Activated naive CD8-positive, alpha-beta T cell treated with anti-CD3 and anti-CD28 coated beads, Interleukin-2, amount 50 U/mL, for 24 hours (primary cell): Measurements from ENCODE around the gene COL23A1.
A peak's percentile ranks its signal among the peaks of the same experiment; 100 is the strongest.

ENCODE experiments used
- ATAC-seq: fragments of 150-1000 bp; cut with Tn5 transposase; one replicate; pipeline ENCODE4 v1.10.0; 2021
- DNase-seq: peaks from one replicate; pipeline ENCODE4 v3.0.0; 2021
- H3K27ac Mint-ChIP-seq: one replicate; pipeline ENCODE4 v1.8.0; 2021; ENCODE audit warnings: mild to moderate bottlenecking, mixed read lengths
- H3K27me3 Mint-ChIP-seq: one replicate; pipeline ENCODE4 v1.8.0; 2021; ENCODE audit warnings: mixed read lengths
- H3K36me3 Mint-ChIP-seq: one replicate; pipeline ENCODE4 v1.8.0; 2021; ENCODE audit warnings: low read depth, mixed read lengths
- H3K4me1 Mint-ChIP-seq: one replicate; pipeline ENCODE4 v1.8.0; 2021; ENCODE audit warnings: mixed read lengths
- H3K4me3 Mint-ChIP-seq: one replicate; pipeline ENCODE4 v1.8.0; 2021; ENCODE audit warnings: mild to moderate bottlenecking, moderate library complexity, mixed read lengths
- H3K9me3 Mint-ChIP-seq: one replicate; pipeline ENCODE4 v1.8.0; 2021; ENCODE audit warnings: mixed read lengths

COL23A1 gene

DNA sequence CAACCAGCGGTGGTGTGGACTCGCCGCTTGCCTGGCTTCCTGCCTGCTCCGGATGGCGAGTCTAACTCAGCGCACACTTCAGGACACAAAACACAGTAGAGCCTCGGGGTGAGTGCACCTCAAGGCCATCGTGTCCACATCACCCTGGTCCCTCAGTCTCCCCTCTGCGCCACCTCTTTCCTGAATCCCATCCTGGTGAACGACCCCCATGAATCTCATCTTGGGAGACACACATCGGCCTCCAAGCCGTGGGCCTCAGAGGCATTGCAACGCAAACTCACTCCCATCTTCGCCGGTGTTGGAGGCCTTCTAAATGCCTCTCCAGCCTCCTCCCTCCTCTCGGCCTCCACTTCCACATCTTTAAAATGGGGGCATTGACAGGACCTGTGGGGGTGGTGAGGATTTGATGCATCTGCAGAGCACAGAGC is 124.3 kb downstream of the COL23A1 start:
- Mint-ChIP-seq H3K4me3 (no peak overlapping the region), H3K4me1 (no peaks in the 10 kb centered on the region), H3K9me3 (no peaks in the 10 kb centered on the region), H3K27ac (no peak overlapping the region), H3K36me3 (no peaks in the 10 kb centered on the region), H3K27me3 (peaks cover 3% of the 10 kb centered on the region)
- ATAC-seq (no peak), DNase-seq (no peak)

DNA sequence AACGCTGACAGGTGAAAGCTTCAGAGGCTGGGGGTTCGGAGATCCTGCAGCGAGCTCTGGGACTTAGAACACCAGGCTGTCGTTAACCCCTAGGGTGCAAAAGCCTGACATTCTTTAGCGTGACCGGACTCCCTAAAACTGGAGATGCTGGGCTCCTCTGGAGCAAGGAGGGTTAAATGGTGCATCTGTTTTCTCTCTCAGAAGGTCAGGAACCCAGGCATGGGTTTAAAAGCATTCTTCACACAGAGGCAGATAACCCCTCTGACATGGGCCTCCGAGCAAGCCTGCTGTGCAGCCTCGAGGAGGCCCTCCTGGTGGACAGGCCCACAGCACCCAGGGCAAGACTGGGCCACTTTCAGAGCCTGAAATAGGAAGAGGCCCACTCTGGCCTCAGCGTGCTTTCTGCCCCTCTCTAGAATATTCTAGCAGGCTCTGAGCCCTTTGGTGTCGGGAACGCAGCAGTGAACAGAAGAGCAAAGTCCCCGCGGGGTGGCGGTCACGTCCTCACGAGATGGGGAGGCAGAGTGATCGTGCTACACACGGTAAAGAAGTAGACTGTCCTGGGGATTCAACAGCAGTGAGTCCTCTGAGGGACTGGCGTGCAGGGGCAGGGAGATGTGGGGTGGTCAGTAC is 124.8 kb downstream of the COL23A1 start:
- Mint-ChIP-seq H3K27me3 (peaks cover 3% of the 10 kb centered on the region), H3K4me1 (no peaks in the 10 kb centered on the region), H3K4me3 (no peak overlapping the region), H3K27ac (no peak overlapping the region), H3K36me3 (no peaks in the 10 kb centered on the region), H3K9me3 (no peaks in the 10 kb centered on the region)
- ATAC-seq (no peak), DNase-seq (no peak)

- H3K4me3 Mint-ChIP-seq = no peak overlapping the region
- no peaks in the 10 kb centered on the region for H3K9me3 Mint-ChIP-seq
- peaks cover 3% of the 10 kb centered on the region for H3K27me3 Mint-ChIP-seq
- H3K36me3 Mint-ChIP-seq = no peaks in the 10 kb centered on the region
- H3K4me1 Mint-ChIP-seq = no peaks in the 10 kb centered on the region
- no peak overlapping the region for H3K27ac Mint-ChIP-seq
- ATAC-seq (no peak), DNase-seq (no peak)
Measured at GRCh38 chr5:178464431-178465048, 125.7 kb downstream of the COL23A1 start.

GRCh38 chr5:178463321-178464155 is 126.7 kb downstream of the COL23A1 start:
- H3K4me1 Mint-ChIP-seq = no peaks in the 10 kb centered on the region
- peaks cover 3% of the 10 kb centered on the region for H3K27me3 Mint-ChIP-seq
- H3K36me3 Mint-ChIP-seq = no peaks in the 10 kb centered on the region
- no peak for DNase-seq
- H3K27ac Mint-ChIP-seq = no peak overlapping the region
- no peak overlapping the region for H3K4me3 Mint-ChIP-seq
- no peak for ATAC-seq
- H3K9me3 Mint-ChIP-seq = no peaks in the 10 kb centered on the region

- ATAC-seq = no peak
- H3K36me3 Mint-ChIP-seq = no peaks in the 10 kb centered on the region
- H3K4me1 Mint-ChIP-seq = no peaks in the 10 kb centered on the region
- no peak overlapping the region for H3K27ac Mint-ChIP-seq
- H3K9me3 Mint-ChIP-seq = no peaks in the 10 kb centered on the region
- H3K27me3 Mint-ChIP-seq = peaks cover 3% of the 10 kb centered on the region
- H3K4me3 Mint-ChIP-seq = no peak overlapping the region
- no peak for DNase-seq
Measured at GRCh38 chr5:178462816-178463215, 127.4 kb downstream of the COL23A1 start.

- no peaks in the 10 kb centered on the region for H3K9me3 Mint-ChIP-seq
- no peaks in the 10 kb centered on the region for H3K36me3 Mint-ChIP-seq
- H3K27me3 Mint-ChIP-seq = peaks cover 3% of the 10 kb centered on the region
- H3K4me1 Mint-ChIP-seq = no peaks in the 10 kb centered on the region
- no peak for ATAC-seq
- no peak for DNase-seq
- no peak overlapping the region for H3K4me3 Mint-ChIP-seq
- no peak overlapping the region for H3K27ac Mint-ChIP-seq
Measured at GRCh38 chr5:178462076-178462475, 128.1 kb downstream of the COL23A1 start.

DNA sequence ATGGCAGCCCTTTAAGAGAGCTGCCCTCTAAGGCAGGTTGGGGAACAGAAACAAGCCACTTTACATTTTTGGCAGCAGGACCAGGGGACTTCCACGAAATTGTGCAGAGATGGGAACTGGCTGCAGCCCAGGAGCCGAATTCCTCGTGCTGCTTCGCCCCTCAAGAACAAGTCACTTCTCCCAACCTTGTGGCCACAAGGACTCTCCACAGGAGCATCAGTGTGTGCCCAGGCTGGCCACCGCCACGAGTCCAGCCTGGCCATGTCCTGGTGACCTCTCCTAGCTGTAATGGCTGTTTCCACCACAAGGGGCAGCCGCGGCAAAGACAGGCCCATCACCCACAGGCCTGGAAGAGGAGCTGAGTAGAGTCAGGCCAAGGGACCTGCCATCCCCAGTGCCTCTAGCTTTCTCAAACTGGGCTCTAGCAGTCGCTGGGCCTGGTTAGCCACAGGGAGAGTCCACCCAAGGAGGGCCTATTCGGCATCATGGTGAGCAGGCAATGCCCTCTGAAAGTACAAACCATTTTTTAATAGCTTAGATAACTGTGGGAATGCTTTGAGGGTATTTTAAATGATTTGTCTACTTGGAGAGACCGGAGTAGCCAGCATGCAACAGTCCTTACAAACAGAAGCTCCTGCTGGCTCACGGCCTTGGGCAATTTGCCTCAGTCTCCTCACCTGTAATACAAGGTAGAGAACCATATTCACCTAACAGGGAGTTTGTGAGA is 129.0 kb downstream of the COL23A1 start:
- Mint-ChIP-seq H3K36me3 (no peaks in the 10 kb centered on the region), H3K27ac (no peak overlapping the region), H3K9me3 (no peaks in the 10 kb centered on the region), H3K27me3 (peaks cover 3% of the 10 kb centered on the region), H3K4me3 (no peak overlapping the region), H3K4me1 (no peaks in the 10 kb centered on the region)
- DNase-seq = peak; percentile 66
- peak; percentile 71 for ATAC-seq

- H3K4me3 Mint-ChIP-seq = no peak overlapping the region
- no peak for ATAC-seq
- H3K27ac Mint-ChIP-seq = no peak overlapping the region
- no peaks in the 10 kb centered on the region for H3K4me1 Mint-ChIP-seq
- no peak for DNase-seq
- peaks cover 3% of the 10 kb centered on the region for H3K27me3 Mint-ChIP-seq
- no peaks in the 10 kb centered on the region for H3K36me3 Mint-ChIP-seq
- no peaks in the 10 kb centered on the region for H3K9me3 Mint-ChIP-seq
Measured at GRCh38 chr5:178460598-178460997, 129.6 kb downstream of the COL23A1 start.

DNA sequence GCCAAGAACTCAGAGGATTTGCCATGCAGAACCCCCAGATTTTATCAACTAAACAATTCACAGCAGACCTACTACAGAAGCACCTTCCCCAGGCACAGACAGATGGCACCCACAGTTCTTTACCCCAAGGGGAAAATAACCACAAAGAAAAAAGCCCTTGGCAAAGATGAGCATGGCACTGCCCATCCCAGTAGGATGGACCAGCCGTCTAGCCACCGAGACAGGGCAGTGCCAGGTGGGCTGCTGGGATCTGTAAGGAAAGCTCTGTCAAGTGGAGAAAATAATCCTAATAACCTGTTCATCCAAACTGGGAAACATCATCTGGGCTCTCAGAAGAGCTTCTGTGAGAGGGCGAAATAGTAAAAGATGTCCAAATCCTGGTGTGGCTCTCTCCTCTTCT is 130.0 kb downstream of the COL23A1 start:
- H3K4me1 Mint-ChIP-seq = no peaks in the 10 kb centered on the region
- no peaks in the 10 kb centered on the region for H3K36me3 Mint-ChIP-seq
- peaks cover 3% of the 10 kb centered on the region for H3K27me3 Mint-ChIP-seq
- H3K9me3 Mint-ChIP-seq = no peaks in the 10 kb centered on the region
- no peak for DNase-seq
- H3K27ac Mint-ChIP-seq = no peak overlapping the region
- H3K4me3 Mint-ChIP-seq = no peak overlapping the region
- no peak for ATAC-seq

GRCh38 chr5:178458140-178458539 is 132.1 kb downstream of the COL23A1 start:
- Mint-ChIP-seq H3K9me3 (no peaks in the 10 kb centered on the region), H3K4me3 (no peak overlapping the region), H3K27ac (no peak overlapping the region), H3K4me1 (no peaks in the 10 kb centered on the region), H3K27me3 (peaks cover 3% of the 10 kb centered on the region), H3K36me3 (no peaks in the 10 kb centered on the region)
- ATAC-seq (no peak), DNase-seq (no peak)

DNA sequence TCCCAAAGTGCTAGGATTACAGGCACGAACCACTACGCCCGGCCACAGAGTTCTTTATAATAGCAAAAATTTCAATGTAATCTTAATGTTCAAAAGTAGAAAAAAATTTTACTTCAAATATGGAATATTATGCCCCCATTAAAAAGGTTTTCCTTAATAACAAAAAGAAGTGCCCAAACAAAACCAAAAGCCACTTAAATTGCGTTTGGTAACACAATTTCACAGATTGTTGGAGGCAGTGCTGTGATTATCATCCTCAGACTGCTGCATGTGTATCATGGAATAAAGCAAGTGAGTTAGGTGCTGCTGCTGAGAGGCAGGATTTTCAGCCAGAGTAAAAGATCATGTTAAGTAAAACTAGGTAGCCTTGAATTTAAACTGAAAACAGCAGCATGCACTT is 132.7 kb downstream of the COL23A1 start:
- H3K36me3 Mint-ChIP-seq = no peaks in the 10 kb centered on the region
- H3K27me3 Mint-ChIP-seq = peaks cover 3% of the 10 kb centered on the region
- H3K4me1 Mint-ChIP-seq = no peaks in the 10 kb centered on the region
- ATAC-seq (no peak), DNase-seq (no peak)
- H3K9me3 Mint-ChIP-seq = no peaks in the 10 kb centered on the region
- H3K4me3 Mint-ChIP-seq = no peak overlapping the region
- no peak overlapping the region for H3K27ac Mint-ChIP-seq

GRCh38 chr5:178455480-178455835 is 134.7 kb downstream of the COL23A1 start:
- Mint-ChIP-seq H3K9me3 (no peaks in the 10 kb centered on the region), H3K4me1 (no peaks in the 10 kb centered on the region), H3K4me3 (no peak overlapping the region), H3K36me3 (no peaks in the 10 kb centered on the region), H3K27ac (no peak overlapping the region), H3K27me3 (no peaks in the 10 kb centered on the region)
- ATAC-seq (no peak), DNase-seq (no peak)

GRCh38 chr5:178454821-178455479 is 135.2 kb downstream of the COL23A1 start:
- H3K36me3 Mint-ChIP-seq = no peaks in the 10 kb centered on the region

DNA sequence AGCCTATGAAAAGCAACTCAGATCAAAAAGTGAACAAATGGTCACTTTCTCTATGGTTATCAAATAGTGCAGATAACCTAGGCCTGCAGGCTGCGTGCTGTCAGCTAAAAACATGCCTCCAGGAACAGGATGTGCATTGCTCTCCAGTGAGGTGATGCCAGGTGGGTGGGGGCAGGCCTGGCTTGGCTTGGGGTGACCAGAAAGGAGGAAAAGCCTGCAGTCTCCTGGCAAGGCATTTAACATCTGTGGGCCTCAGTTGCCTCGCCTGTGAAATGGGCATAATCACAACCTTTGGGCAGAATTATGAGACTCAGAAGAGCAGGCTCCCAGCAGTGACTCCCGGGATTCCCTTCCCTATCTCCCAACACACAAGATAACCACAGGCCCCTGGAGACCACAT is 135.9 kb downstream of the COL23A1 start:
- H3K4me3 Mint-ChIP-seq = no peak overlapping the region
- no peak for DNase-seq
- no peaks in the 10 kb centered on the region for H3K27me3 Mint-ChIP-seq
- H3K4me1 Mint-ChIP-seq = no peaks in the 10 kb centered on the region
- no peak overlapping the region for H3K27ac Mint-ChIP-seq
- no peak for ATAC-seq
- H3K9me3 Mint-ChIP-seq = no peaks in the 10 kb centered on the region
- H3K36me3 Mint-ChIP-seq = no peaks in the 10 kb centered on the region

More at GRCh38 chr5:178454821-178455479, 135.2 kb downstream of the COL23A1 start:
- H3K27ac Mint-ChIP-seq = no peak overlapping the region
- H3K4me1 Mint-ChIP-seq = no peaks in the 10 kb centered on the region
- no peak overlapping the region for H3K4me3 Mint-ChIP-seq
- DNase-seq (no peak), ATAC-seq (no peak)
- no peaks in the 10 kb centered on the region for H3K27me3 Mint-ChIP-seq
- no peaks in the 10 kb centered on the region for H3K9me3 Mint-ChIP-seq
